Measurements from ENCODE around the gene RFPL1.
"Not testable (repeated sequence)": the region's sequence is repeated elsewhere in the genome, so short reads cannot be mapped to it uniquely, and the experiment has no call there.

The RFPL1 gene

DNA sequence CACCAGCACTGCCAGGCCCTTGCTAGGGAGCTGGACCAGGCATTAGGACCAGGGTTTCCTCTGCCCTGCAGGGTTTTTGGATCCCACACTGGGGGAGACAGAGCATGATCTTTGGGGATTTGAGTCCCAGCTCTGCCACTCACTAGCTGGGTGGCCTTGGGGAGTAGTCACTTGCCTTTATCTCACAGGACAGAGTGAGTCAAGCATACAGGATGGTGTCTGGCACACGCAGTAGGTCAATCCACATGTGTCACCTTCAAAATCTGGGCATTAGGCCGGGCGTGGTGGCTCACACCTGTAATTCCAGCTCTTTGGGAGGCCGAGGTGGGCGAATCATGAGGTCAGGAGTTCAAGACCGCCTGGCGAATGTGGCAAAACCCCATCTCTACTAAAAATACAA lies 44.3 kb downstream of the RFPL1 start:
- Histone ChIP-seq H3K27me3 (ENCODE audit: control insufficient read depth, insufficient read depth, low read length, poor library complexity, severe bottlenecking) (peaks cover 51% of the 10 kb centered on the region), H3K4me1 (ENCODE audit: control insufficient read depth, insufficient read depth, low read length) (peaks cover 21% of the 10 kb centered on the region), H3K36me3 (ENCODE audit: control insufficient read depth, insufficient read depth, low read length) (no peaks in the 10 kb centered on the region), H3K9me3 (ENCODE audit: control insufficient read depth, low read length) (no peaks in the 10 kb centered on the region), H3K4me3 (ENCODE audit: insufficient read depth, low read depth, low read length) (no peak overlapping the region), H3K27ac (ENCODE audit: insufficient read depth, low read depth, low read length, poor library complexity, severe bottlenecking) (no peak overlapping the region)
- 98% methylated on average over 7 of the region's 7 CpGs for WGBS, 2 experiments

DNA sequence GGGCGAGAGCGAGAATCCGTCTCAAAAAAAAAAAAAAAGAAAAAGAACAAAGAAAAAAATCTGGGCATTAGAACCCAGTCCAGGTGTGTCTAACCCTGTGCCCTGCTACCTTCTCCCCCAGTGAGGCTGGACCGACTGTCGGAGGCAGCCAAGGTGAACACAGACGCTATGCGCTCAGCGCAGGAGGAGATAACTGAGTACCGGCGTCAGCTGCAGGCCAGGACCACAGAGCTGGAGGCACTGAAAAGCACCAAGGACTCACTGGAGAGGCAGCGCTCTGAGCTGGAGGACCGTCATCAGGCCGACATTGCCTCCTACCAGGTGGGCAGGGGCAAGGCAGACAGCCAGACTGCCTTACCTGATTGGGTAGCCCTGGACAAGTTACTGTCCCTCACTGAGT lies 44.9 kb downstream of the RFPL1 start:
- Histone ChIP-seq H3K27ac (ENCODE audit: insufficient read depth, low read depth, low read length, poor library complexity, severe bottlenecking) (no peak overlapping the region), H3K9me3 (ENCODE audit: control insufficient read depth, low read length) (no peaks in the 10 kb centered on the region), H3K4me1 (ENCODE audit: control insufficient read depth, insufficient read depth, low read length) (peaks cover 16% of the 10 kb centered on the region), H3K27me3 (ENCODE audit: control insufficient read depth, insufficient read depth, low read length, poor library complexity, severe bottlenecking) (peaks cover 46% of the 10 kb centered on the region), H3K4me3 (ENCODE audit: insufficient read depth, low read depth, low read length) (no peak overlapping the region), H3K36me3 (ENCODE audit: control insufficient read depth, insufficient read depth, low read length) (no peaks in the 10 kb centered on the region)
- WGBS, 2 experiments = 94 to 95% methylated on average over 13 of the region's 13 CpGs

DNA sequence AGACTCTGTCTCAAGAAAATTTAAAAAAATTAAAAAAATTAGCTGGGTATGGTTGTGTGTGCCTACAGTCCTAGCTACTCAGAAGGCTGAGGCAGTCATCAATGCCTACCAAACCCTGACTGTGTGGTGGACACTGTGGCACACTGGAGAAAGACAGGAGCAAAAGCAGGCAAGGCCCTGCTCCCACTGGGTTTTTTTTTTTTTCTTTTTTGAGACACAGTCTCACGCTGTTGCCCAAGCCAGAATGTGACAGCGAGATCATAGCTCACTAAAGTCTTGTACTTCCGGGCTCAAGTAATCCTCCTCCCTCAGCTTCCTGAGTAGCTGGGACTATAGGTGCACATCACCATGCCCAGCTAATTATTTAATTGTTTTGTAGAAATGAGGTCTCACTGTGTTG lies 46.3 kb downstream of the RFPL1 start:
- Histone ChIP-seq H3K9me3 (ENCODE audit: control insufficient read depth, low read length) (no peaks in the 10 kb centered on the region), H3K36me3 (ENCODE audit: control insufficient read depth, insufficient read depth, low read length) (no peaks in the 10 kb centered on the region), H3K4me1 (ENCODE audit: control insufficient read depth, insufficient read depth, low read length) (peaks cover 13% of the 10 kb centered on the region), H3K27me3 (ENCODE audit: control insufficient read depth, insufficient read depth, low read length, poor library complexity, severe bottlenecking) (peaks cover 32% of the 10 kb centered on the region), H3K4me3 (ENCODE audit: insufficient read depth, low read depth, low read length) (no peak overlapping the region), H3K27ac (ENCODE audit: insufficient read depth, low read depth, low read length, poor library complexity, severe bottlenecking) (no peak overlapping the region)
- 93 to 98% methylated on average over 3 of the region's 3 CpGs for WGBS, 2 experiments

DNA sequence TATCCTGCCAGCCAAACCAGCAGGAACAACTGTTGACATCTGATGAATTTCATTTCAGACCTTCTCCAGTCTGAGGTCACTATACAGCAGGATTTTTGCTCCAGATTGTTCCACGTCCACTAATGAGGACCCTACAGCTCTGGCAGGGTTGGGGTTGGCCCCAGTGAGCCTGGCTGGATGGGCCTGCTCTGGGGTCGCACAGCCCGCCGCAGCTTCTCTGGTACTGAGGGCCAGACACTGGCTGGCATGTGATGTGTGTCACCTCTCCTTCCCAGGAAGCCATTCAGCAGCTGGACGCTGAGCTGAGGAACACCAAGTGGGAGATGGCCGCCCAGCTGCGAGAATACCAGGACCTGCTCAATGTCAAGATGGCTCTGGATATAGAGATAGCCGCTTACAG lies 47.1 kb downstream of the RFPL1 start:
- H3K4me3 ChIP-seq (ENCODE audit: insufficient read depth, low read depth, low read length) = no peak overlapping the region
- 88 to 90% methylated on average over 8 of the region's 8 CpGs for WGBS, 2 experiments

DNA sequence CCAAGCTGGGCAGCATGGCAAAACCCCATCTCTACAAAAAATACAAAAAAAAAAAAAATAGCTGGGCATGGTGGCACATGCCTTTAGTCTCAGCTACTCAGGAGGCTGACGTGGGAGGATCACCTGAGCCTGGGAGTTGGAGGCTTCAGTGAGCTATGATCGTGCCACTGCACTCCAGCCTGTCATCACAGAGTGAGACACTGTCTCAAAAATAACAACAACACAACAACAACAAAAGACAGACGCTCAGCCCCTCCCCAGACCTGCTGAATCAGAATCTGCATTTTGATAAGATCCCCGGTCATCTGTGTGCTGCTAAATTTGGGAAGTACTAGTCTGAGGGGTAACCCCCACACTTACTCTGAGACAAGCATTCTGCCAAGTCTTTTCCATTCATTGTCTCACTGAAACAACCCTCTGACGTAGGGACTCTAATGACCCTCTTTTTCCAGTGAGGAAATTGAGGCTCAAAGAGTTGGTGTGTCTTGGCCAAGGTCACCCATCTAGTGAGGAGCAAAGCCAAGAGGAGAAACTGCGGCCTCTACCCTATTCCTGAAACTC lies 49.1 kb downstream of the RFPL1 start:
- no peaks in the 10 kb centered on the region for H3K9me3 ChIP-seq (ENCODE audit: control insufficient read depth, low read length)
- peaks cover 3% of the 10 kb centered on the region for H3K27me3 ChIP-seq (ENCODE audit: control insufficient read depth, insufficient read depth, low read length, poor library complexity, severe bottlenecking)
- H3K4me3 ChIP-seq (ENCODE audit: insufficient read depth, low read depth, low read length) = no peak overlapping the region
- H3K27ac ChIP-seq (ENCODE audit: insufficient read depth, low read depth, low read length, poor library complexity, severe bottlenecking) = no peak overlapping the region
- no peaks in the 10 kb centered on the region for H3K4me1 ChIP-seq (ENCODE audit: control insufficient read depth, insufficient read depth, low read length)
- WGBS, 2 experiments = 91 to 93% methylated on average over 6 of the region's 6 CpGs
- no peaks in the 10 kb centered on the region for H3K36me3 ChIP-seq (ENCODE audit: control insufficient read depth, insufficient read depth, low read length)

More for the DNA sequence above, 47.1 kb downstream of the RFPL1 start:
- no peak overlapping the region for H3K27ac ChIP-seq (ENCODE audit: insufficient read depth, low read depth, low read length, poor library complexity, severe bottlenecking)
- peaks cover 9% of the 10 kb centered on the region for H3K4me1 ChIP-seq (ENCODE audit: control insufficient read depth, insufficient read depth, low read length)
- no peaks in the 10 kb centered on the region for H3K36me3 ChIP-seq (ENCODE audit: control insufficient read depth, insufficient read depth, low read length)
- peaks cover 24% of the 10 kb centered on the region for H3K27me3 ChIP-seq (ENCODE audit: control insufficient read depth, insufficient read depth, low read length, poor library complexity, severe bottlenecking)
- no peaks in the 10 kb centered on the region for H3K9me3 ChIP-seq (ENCODE audit: control insufficient read depth, low read length)

DNA sequence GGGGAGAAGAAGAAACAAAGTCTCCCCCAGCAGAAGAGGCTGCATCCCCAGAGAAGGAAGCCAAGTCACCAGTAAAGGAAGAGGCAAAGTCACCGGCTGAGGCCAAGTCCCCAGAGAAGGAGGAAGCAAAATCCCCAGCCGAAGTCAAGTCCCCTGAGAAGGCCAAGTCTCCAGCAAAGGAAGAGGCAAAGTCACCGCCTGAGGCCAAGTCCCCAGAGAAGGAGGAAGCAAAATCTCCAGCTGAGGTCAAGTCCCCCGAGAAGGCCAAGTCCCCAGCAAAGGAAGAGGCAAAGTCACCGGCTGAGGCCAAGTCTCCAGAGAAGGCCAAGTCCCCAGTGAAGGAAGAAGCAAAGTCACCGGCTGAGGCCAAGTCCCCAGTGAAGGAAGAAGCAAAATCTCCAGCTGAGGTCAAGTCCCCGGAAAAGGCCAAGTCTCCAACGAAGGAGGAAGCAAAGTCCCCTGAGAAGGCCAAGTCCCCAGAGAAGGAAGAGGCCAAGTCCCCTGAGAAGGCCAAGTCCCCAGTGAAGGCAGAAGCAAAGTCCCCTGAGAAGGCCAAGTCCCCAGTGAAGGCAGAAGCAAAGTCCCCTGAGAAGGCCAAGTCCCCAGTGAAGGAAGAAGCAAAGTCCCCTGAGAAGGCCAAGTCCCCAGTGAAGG lies 50.9 kb downstream of the RFPL1 start:
- H3K4me1 ChIP-seq (ENCODE audit: control insufficient read depth, insufficient read depth, low read length); H3K36me3 ChIP-seq (ENCODE audit: control insufficient read depth, insufficient read depth, low read length); H3K4me3 ChIP-seq (ENCODE audit: insufficient read depth, low read depth, low read length); H3K27ac ChIP-seq (ENCODE audit: insufficient read depth, low read depth, low read length, poor library complexity, severe bottlenecking); H3K27me3 ChIP-seq (ENCODE audit: control insufficient read depth, insufficient read depth, low read length, poor library complexity, severe bottlenecking); H3K9me3 ChIP-seq (ENCODE audit: control insufficient read depth, low read length): not testable (repeated sequence)
- 93 to 95% methylated on average over 8 of the region's 8 CpGs for WGBS, 2 experiments

DNA sequence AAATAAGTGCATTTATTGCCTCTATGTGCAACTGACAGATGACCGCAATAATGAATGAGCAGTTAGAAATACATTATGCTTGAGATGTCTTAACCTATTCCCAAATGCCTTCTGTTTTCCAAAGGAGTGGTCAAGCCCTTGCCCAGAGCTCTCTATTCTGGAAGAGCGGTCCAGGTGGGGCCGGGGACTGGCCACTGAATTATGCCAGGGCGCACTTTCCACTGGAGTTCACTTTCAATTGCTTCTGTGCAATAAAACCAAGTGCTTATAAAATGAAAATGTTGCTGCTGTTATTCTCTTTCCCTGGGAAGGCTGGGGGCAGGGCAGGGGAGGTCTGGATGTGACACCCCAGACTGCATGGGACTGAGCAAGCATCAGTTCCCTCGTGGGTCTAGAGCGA lies 52.6 kb downstream of the RFPL1 start:
- no peaks in the 10 kb centered on the region for H3K9me3 ChIP-seq (ENCODE audit: control insufficient read depth, low read length)
- WGBS, 2 experiments = 94 to 95% methylated on average over 6 of the region's 6 CpGs
- H3K27me3 ChIP-seq (ENCODE audit: control insufficient read depth, insufficient read depth, low read length, poor library complexity, severe bottlenecking) = no peaks in the 10 kb centered on the region
- no peaks in the 10 kb centered on the region for H3K36me3 ChIP-seq (ENCODE audit: control insufficient read depth, insufficient read depth, low read length)
- H3K4me1 ChIP-seq (ENCODE audit: control insufficient read depth, insufficient read depth, low read length) = no peaks in the 10 kb centered on the region
- H3K27ac ChIP-seq (ENCODE audit: insufficient read depth, low read depth, low read length, poor library complexity, severe bottlenecking) = no peak overlapping the region
- H3K4me3 ChIP-seq (ENCODE audit: insufficient read depth, low read depth, low read length) = no peak overlapping the region

Measured in ectodermal cell (in vitro differentiated cells).